Measurements from ENCODE around the gene KCNH6.

Gene KCNH6

DNA sequence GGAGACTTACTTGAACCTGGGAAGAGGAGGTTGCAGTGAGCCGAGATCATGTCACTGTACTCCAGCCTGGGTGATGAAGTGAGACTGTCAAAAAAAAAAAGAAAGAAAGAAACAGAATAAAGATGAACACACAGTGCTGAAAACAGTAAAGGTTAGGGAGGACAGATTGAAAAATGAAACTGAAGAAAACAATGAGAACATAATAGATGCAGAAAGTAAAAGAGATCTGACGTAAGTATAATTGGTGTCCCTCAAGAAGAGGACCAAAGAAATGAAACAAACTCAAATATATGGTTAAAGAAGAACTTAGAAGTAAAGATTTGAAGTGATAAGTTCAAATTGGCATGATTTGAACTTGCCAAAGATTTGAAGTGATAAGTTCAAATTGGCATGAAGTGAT is 34.3 kb downstream of the KCNH6 start:
- no peak for DNase-seq (ENCODE audit: low read depth)

DNA sequence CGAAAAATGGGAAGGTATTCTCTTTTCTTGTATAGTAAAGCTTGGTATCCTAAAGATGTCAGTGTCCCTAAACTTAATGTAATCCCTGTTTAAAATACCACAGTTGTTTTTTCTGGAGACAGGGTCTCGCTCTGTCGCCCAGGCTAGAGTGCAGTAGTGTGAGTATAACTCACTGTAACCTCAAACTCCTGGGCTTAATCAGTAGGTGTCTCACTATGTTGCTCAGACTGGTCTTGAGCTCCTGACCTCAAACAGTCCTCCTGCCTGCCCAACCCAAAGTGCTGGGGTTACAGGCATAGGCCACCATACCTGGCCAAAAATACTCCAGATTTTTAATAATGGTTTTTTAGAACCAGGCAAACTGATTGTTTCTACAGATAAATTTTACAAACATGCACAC is 35.3 kb downstream of the KCNH6 start:
- DNase-seq (ENCODE audit: low read depth): no peak

DNA sequence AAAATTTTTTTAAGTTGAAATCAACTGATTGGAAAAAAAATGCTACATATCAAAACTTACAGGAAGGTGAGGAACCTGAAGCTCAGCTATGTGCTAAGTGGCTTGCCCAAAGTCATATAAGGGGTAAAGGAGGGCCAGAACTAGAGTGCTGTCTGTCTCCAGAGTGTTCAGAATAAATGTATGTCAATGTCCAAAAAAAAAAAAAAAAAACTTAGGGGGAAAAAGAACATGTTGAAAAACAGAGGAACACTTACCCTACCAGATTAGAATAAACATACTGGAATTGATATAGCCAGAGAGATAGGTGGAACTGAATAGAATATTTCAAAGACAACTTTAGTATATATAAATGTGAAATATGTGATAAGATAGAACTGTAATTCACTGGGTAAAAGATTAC is 38.7 kb downstream of the KCNH6 start:
- no peak for DNase-seq (ENCODE audit: low read depth)

DNA sequence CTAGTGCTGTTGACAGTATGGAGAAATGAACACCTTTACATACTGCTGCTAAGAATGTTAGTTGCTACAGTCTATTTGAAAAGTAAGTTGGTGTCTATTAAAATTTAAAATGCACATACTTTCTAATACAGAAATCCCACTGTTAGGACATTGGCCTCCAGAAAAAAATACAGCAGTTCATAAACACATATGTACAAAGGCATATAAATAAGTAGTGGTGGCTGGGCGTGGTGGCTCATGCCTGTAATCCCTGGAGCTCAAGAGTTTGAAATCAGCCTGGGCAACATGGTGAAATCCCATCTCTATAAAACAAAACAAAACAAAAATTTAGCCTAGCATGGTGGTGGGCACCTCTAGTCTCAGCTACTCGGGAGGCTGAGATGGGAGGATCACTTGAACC is 40.2 kb downstream of the KCNH6 start:
- DNase-seq (ENCODE audit: low read depth): no peak

DNA sequence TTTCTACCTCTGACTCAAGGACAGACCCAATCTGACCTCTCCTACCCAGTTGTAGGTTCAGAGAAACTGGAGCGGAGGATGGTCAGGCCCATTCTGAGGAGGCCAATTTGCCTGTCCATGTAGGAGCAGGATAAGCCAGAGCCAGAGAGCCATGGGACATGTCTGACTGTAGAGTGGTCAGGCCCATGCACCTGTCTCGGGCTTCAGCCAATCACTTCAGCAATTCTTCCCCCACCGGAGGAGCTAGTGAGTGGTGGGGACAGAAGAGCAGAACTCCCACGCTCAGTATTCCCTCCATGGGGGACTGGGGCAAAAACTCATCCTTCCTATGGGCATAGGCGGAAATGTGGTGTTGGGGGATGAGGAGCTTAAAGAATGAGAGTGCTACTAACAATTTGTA is 41.4 kb downstream of the KCNH6 start:
- DNase-seq (ENCODE audit: low read depth): no peak

DNA sequence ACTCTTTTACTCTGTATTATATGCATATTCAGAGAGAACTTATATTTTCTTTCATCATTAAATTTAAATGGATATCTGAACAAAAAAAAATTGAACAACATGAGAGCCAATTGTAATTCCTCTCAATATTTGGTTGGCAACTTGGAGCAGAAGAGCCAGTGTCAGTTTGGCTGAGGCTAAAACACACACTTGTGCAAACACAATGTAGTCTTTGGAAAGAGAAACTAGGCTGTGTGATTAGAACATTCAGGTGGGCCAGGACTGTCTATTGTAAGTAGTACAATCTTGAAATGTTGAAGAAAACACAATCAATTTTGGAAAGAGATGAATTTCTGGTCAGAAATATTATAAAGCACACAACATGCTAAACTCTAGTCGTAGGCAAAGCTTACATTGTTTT is 44.1 kb downstream of the KCNH6 start:
- no peak for DNase-seq (ENCODE audit: low read depth)

DNA sequence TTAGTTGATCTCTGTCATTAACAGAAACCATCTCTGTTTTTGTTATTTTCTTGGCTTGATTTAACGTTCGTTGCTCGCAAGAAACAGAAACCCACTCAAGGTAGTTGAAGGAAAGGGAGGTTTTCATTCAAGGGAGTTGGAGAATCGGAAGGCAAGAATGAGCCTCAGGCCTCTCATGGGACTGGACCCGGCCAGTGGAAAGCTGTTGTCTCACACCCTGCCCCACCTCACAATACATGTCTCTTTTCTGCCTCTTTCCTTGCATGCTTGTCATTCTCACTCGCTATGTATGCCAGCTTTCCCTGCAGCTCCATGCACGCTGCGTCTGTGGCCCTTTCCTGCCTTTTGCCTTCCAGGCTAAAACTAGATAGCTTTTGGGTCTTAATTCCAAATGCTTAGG is 45.4 kb downstream of the KCNH6 start:
- no peak for DNase-seq (ENCODE audit: low read depth)

DNA sequence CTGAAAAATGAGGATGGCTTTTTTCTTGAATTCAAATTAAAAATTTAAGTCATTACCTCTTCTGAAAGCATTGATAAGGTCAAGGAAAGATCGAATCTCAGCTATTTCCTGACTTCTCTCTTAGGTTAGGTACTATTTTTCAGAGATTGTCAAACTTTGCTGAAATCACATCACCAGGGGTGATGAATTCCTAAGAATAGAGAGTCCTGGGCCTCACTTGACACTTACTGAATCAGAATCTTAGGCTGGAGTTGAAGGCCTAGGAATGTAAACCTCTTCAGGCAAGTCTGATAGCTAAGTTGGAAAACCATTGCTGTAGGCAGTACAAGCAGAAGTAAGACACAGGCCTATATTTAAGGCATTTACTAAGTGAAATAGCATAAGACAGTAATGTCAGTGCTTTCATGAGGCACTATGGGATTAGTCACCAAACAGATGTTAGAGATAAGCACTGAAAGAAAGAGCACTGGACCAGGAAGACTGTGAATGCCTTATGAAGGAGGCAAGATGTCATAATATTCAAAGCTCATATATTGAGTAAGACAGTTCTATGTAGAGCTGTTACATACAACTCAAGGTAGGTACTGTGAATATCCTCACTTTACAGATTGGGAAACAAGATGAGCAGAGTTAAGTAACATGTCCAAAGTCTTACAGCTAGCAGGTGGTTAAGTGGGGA is 48.6 kb downstream of the KCNH6 start:
- DNase-seq (ENCODE audit: low read depth): no peak

DNA sequence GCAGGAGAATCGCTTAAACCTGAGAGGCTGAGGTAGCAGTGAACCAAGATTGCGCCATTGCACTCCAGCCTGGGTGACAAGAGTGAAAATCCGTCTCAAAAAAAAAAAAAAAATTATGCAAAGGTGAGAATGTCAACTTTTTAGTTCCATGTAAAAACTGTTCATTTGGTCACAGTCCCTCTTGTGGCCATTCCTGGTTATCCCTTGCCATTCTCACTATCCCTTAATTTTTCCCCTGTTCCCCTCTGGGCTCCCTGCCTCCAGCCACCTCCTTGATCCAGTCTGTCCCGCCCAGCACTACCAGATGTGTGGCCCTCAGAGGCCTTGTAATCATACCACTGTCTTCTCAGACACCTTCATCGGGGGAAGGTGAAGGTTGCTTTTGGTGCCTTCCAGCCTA is 50.5 kb downstream of the KCNH6 start:
- no peak for DNase-seq (ENCODE audit: low read depth)

DNA sequence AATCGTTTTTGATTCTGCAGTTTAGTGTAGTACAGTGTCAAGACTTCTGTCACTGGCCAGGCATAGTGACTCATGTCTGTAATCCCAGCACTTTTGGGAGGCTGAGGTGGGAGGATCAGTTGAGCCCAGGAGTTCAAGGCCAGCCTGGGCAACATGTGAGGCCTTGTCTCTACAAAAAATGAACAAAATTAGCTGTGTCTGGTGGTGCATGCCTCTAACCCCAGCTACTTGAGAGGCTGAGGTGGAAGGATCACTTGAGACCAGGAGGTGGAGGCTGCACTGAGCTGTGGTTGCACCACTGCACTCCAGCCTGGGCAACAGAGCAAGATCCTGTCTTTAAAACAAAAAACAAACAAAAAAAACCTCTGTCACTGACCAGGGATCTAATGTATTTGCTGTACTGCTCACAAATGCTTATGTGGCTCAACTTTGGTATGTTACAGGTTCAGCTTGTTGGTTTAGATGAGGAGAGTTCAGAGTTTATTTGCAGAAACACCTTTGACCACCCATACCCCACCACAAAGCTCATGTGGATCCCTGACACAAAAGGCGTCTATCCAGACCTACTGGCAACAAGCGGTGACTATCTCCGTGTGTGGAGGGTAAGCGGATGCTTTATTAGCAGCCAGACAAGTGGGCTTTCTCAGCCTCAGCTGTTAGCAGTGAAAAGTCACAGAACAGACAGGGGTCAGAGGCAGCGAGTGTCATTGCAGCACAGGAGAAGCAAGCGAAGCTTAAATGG is 55.0 kb downstream of the KCNH6 start:
- no peak for DNase-seq (ENCODE audit: low read depth)

DNA sequence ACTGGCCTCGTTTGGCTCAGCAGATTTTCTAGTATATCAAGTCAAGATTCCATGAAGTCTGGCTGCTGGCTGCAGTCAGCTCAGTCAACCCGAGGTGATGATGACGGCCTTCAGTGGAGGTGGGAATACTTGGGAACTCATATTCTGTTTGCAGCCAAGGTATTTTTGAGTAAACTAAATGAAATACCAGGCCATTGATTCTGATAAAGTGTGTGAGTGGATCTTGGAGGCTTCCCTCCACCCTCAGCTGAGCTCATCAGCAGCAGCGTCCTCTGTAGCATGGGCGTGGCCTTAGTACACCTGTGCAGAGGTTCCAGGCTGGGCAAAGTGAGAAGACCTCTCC is 55.6 kb downstream of the KCNH6 start:
- DNase-seq (ENCODE audit: low read depth): no peak

DNA sequence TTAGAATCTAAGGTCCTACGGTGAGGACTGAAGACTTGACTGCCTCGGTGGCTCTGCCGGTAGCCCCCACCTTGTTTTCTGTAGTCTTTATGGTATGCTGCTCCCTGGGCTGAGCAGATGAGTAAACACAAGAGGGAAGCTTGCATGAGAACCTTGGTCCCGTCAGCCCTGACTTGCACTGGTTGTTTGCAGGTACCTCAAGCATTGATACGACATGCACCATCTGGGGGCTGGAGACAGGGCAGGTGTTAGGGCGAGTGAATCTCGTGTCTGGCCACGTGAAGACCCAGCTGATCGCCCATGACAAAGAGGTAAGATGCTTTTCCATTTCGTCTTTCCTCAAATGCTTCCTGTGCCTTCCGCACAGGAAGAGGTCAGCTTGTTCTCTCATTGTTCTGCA is 56.5 kb downstream of the KCNH6 start:
- DNase-seq (ENCODE audit: low read depth): no peak

DNA sequence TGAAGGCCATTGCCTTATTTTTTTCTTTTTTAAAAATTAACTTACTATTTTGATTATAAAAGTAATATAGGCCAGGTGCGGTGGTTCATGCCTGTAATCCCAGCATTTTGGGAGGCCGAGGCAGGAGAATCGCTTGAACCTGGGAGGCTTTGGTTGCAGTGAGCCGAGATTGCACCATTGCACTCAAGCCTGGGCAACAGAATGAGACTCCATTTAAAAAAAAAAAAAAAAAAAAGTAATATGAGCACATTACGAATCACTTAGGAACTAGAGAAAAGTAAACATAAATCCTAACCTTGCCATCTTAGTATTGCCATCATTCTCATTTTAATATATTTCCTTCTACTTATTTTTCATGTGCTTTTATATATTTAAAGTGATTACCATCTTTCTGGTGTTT is 64.6 kb downstream of the KCNH6 start:
- DNase-seq (ENCODE audit: low read depth): no peak

DNA sequence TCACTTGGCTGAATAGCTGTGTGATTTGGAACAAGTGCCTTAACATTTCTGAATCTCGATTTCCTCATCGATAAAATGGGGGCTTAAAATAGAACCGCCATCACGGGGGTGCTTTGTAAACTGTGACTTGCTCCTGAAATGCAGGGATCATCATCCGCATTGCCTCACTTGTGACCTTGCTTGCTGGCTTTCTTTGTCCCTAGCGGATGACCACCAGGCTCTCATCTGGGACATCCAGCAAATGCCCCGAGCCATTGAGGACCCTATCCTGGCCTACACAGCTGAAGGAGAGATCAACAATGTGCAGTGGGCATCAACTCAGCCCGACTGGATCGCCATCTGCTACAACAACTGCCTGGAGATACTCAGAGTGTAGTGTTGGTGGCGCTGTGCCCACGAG is 65.6 kb downstream of the KCNH6 start:
- no peak for DNase-seq (ENCODE audit: low read depth)

DNA sequence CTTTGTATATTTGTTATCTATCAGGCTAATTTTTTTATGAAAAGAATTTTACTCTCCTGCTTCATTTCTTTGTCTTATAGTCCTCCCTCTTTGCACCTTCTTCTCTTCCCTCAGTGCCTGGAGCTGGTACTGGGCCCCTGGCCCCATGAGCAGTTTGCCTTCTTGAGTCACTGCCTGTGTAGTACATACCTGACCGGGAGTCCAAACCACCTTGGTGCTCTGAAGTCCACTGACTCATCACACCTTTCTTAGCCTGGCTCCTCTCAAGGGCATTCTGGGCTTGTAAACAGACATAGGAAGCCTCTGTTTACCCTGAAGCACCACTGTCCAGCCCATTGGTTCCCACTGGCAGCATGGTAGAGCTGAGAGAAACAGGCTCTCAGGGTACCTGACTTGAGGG is 66.5 kb downstream of the KCNH6 start:
- no peak for DNase-seq (ENCODE audit: low read depth)

DNA sequence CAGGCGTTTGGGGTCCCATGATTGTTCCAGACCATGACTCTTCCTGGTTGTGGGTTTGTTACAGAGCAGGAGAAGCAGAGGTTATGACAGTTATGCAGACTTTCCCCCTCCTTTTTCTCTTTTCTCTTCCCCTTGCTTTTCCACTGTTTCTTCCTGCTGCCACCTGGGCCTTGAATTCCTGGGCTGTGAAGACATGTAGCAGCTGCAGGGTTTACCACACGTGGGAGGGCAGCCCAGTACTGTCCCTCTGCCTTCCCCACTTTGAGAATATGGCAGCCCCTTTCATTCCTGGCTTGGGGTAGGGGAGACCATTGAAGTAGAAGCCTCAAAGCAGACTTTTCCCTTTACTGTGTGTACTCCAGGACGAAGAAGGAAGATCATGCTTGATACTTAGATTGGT is 69.6 kb downstream of the KCNH6 start:
- no peak for DNase-seq (ENCODE audit: low read depth)

DNA sequence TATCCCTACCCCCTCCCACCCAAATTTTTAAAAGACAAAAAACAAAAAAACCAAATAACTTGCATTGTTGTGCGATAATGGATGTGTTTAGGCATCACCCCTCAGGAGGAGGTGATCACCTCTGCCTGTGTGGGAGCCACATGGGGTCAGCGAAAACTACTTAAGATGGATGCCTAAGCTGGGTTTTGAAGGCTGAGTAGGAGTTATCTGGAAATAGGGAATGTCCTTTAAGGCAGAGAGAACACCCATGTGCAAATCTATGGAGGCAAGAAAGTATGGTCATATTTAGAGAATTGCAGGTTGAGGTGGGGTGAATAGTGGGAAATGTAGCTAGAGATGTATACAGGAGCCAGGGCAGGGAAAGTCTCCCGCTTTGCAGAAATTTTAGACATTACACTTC is 72.0 kb downstream of the KCNH6 start:
- no peak for DNase-seq (ENCODE audit: low read depth)
